GM10847 (cell line): ENCODE data around the gene PLA2G10.
A peak's percentile ranks its signal among the peaks of the same experiment; 100 is the strongest.

Experiments used
- POLR2A ChIP-seq: IDR thresholded peaks from 2 replicates; pipeline ENCODE4 v1.6.1; 2011; ENCODE audit not compliant: insufficient read length; ENCODE audit errors: extremely low read depth

PLA2G10 gene

GRCh38 chr16:14652726-14653125 lies 41.4 kb downstream of the PLA2G10 start:
- no peak for TF ChIP-seq POLR2A

GRCh38 chr16:14650629-14651028 lies 43.5 kb downstream of the PLA2G10 start:
- TF ChIP-seq POLR2A: no peak

GRCh38 chr16:14649816-14650215 lies 44.3 kb downstream of the PLA2G10 start:
- TF ChIP-seq POLR2A: no peak

GRCh38 chr16:14641926-14642325 lies 52.2 kb downstream of the PLA2G10 start:
- TF ChIP-seq POLR2A: no peak

- TF ChIP-seq POLR2A: no peak
These were observed 52.9 kb downstream of the PLA2G10 start for GRCh38 chr16:14641206-14641605.

GRCh38 chr16:14640538-14640937 lies 53.6 kb downstream of the PLA2G10 start:
- no peak for TF ChIP-seq POLR2A

GRCh38 chr16:14635395-14636165 lies 58.5 kb downstream of the PLA2G10 start:
- no peak for TF ChIP-seq POLR2A

GRCh38 chr16:14634389-14634725 lies 59.8 kb downstream of the PLA2G10 start:
- TF ChIP-seq POLR2A: no peak

GRCh38 chr16:14632693-14633569 lies 61.2 kb downstream of the PLA2G10 start, which contains the start of gene BFAR:
Gene BFAR (plus strand): TSS chr16:14632951. CDS start chr16:14644347, 11,396 bp downstream.
- TF ChIP-seq POLR2A: peak; percentile 98

- peak; percentile 97 for TF ChIP-seq POLR2A
These were observed 64.0 kb downstream of the PLA2G10 start, which contains the start of gene PARN for GRCh38 chr16:14629919-14630619. Gene PARN (minus strand): TSS chr16:14630260. CDS start chr16:14630125, 135 bp downstream.

GRCh38 chr16:14629612-14629918 lies 64.5 kb downstream of the PLA2G10 start:
- no peak for TF ChIP-seq POLR2A

GRCh38 chr16:14628806-14629611 lies 65.1 kb downstream of the PLA2G10 start:
- no peak for TF ChIP-seq POLR2A

GRCh38 chr16:14627078-14627477 lies 67.0 kb downstream of the PLA2G10 start:
- no peak for TF ChIP-seq POLR2A
